Cortex of kidney (tissue), 1 donor: ENCODE results near the gene CDH4.

Experiments
- DNase-seq: peaks from one replicate; lab custom pipeline; 2025; lab: John Stamatoyannopoulos, UW

CDH4 gene

GRCh38 chr20:61722146-61722678 lies 470.2 kb downstream of the CDH4 start:
- DNase-seq, result no peak

- no peak for DNase-seq
These were observed 471.6 kb downstream of the CDH4 start for GRCh38 chr20:61723529-61724257.

- DNase-seq, result no peak
These were observed 472.3 kb downstream of the CDH4 start for GRCh38 chr20:61724376-61724775.

GRCh38 chr20:61725145-61725544 lies 473.1 kb downstream of the CDH4 start:
- DNase-seq, result no peak

GRCh38 chr20:61725966-61726365 lies 473.9 kb downstream of the CDH4 start:
- no peak for DNase-seq

GRCh38 chr20:61726979-61727378 lies 474.9 kb downstream of the CDH4 start:
- DNase-seq, result no peak

- no peak for DNase-seq
These were observed 475.7 kb downstream of the CDH4 start for GRCh38 chr20:61727761-61728160.

GRCh38 chr20:61728326-61728725 lies 476.3 kb downstream of the CDH4 start:
- DNase-seq, result no peak

- no peak for DNase-seq
These were observed 477.0 kb downstream of the CDH4 start for GRCh38 chr20:61728786-61729770.

- DNase-seq, result no peak
These were observed 478.7 kb downstream of the CDH4 start for GRCh38 chr20:61730631-61731362.

GRCh38 chr20:61731363-61732181 lies 479.5 kb downstream of the CDH4 start:
- no peak for DNase-seq

- DNase-seq, result no peak
These were observed 480.6 kb downstream of the CDH4 start for GRCh38 chr20:61732511-61733210.

GRCh38 chr20:61733216-61733615 lies 481.2 kb downstream of the CDH4 start:
- no peak for DNase-seq

- DNase-seq, result no peak
These were observed 482.1 kb downstream of the CDH4 start for GRCh38 chr20:61733891-61734732.

- DNase-seq, result no peak
These were observed 482.9 kb downstream of the CDH4 start for GRCh38 chr20:61734733-61735502.

GRCh38 chr20:61735503-61735785 lies 483.4 kb downstream of the CDH4 start:
- DNase-seq, result no peak

GRCh38 chr20:61736001-61736635 lies 484.1 kb downstream of the CDH4 start:
- no peak for DNase-seq

GRCh38 chr20:61736751-61737310 lies 484.8 kb downstream of the CDH4 start:
- no peak for DNase-seq
